ENCODE measurements around the gene SRSF9. TPM values are rescaled to one million over a fixed set of nuclear protein-coding genes. Genes with fewer than 3 reads are reported as not detected.

The SRSF9 gene
- total and polyA plus RNA-seq, 2 experiments from 2014 or later: 154 to 329 TPM

- peaks cover 4% of the 10 kb centered on the region; the same call in 1 of the 2 replicates for H3K27me3 ChIP-seq (replicated peaks; ENCODE audit: insufficient read depth)
- no peaks in the 10 kb centered on the region for H3K79me2 ChIP-seq (ENCODE audit: insufficient read depth)
- H2AFZ ChIP-seq: no peak overlapping the region
- no peaks in the 10 kb centered on the region for H3K9me2 ChIP-seq (ENCODE audit: insufficient read depth)
- H3K4me3 ChIP-seq: no peak overlapping the region
- H3K36me3 ChIP-seq (ENCODE audit: low read depth): no peaks in the 10 kb centered on the region
- no peak for TF ChIP-seq EZH2phosphoT487 (IDR thresholded peaks at IDR 0.05; ENCODE audit: insufficient read depth, low read depth)
- no peak for TF ChIP-seq EZH2 (IDR thresholded peaks at IDR 0.05; ENCODE audit: insufficient read depth, poor library complexity, severe bottlenecking)
- in situ Hi-C loops (cut with MboI): no loop called here
- no peak for DNase-seq
- H4K20me1 ChIP-seq (ENCODE audit: insufficient read depth): no peaks in the 10 kb centered on the region
- WGBS, 2 experiments (ENCODE audit: low coverage in 1 of 2, low lambda C conversion rate in 2 of 2, missing lambda C conversion rate in 2 of 2): 33 to 46% methylated on average over 3 of the region's 3 CpGs
- no peaks in the 10 kb centered on the region for H3F3A ChIP-seq (ENCODE audit: insufficient read depth)
- no peak overlapping the region for H3K4me2 ChIP-seq (ENCODE audit: unreplicated experiment)
- H3K9ac ChIP-seq: no peak overlapping the region
- no peak overlapping the region for H3K27ac ChIP-seq
- no peaks in the 10 kb centered on the region for H3K4me1 ChIP-seq (ENCODE audit: insufficient read depth)
- no peaks in the 10 kb centered on the region for H3K9me3 ChIP-seq (ENCODE audit: low read depth)
Observed at GRCh38 chr12:120425797-120426196, 43.8 kb downstream of the SRSF9 start.

GRCh38 chr12:120422892-120423456, 46.6 kb downstream of the SRSF9 start:
- Histone ChIP-seq H3K4me3 (no peak overlapping the region), H2AFZ (no peak overlapping the region), H3K9me3 (ENCODE audit: low read depth) (no peaks in the 10 kb centered on the region), H3K27me3 (replicated peaks; ENCODE audit: insufficient read depth) (peaks cover 8% of the 10 kb centered on the region; the same call in 1 of the 2 replicates), H3K9me2 (ENCODE audit: insufficient read depth) (no peaks in the 10 kb centered on the region), H3K9ac (no peak overlapping the region), H4K20me1 (ENCODE audit: insufficient read depth) (no peaks in the 10 kb centered on the region), H3K79me2 (ENCODE audit: insufficient read depth) (no peaks in the 10 kb centered on the region), H3K4me2 (ENCODE audit: unreplicated experiment) (no peak overlapping the region), H3K27ac (no peak overlapping the region), H3K4me1 (ENCODE audit: insufficient read depth) (no peaks in the 10 kb centered on the region), H3K36me3 (ENCODE audit: low read depth) (no peaks in the 10 kb centered on the region), H3F3A (ENCODE audit: insufficient read depth) (no peaks in the 10 kb centered on the region)
- no peak for DNase-seq
- in situ Hi-C loops (cut with MboI): no loop called here
- 49 to 76% methylated on average over 2 to 7 of the region's 7 CpGs for WGBS, 2 experiments (ENCODE audit: low coverage in 1 of 2, low lambda C conversion rate in 2 of 2, missing lambda C conversion rate in 2 of 2)
- TF ChIP-seq EZH2 (IDR thresholded peaks at IDR 0.05; ENCODE audit: insufficient read depth, poor library complexity, severe bottlenecking) (no peak), EZH2phosphoT487 (IDR thresholded peaks at IDR 0.05; ENCODE audit: insufficient read depth, low read depth) (no peak)

- no peak for DNase-seq
- Histone ChIP-seq H3K4me2 (ENCODE audit: unreplicated experiment) (no peak overlapping the region), H3K27ac (no peak overlapping the region), H3K9me3 (ENCODE audit: low read depth) (no peaks in the 10 kb centered on the region), H3K9me2 (ENCODE audit: insufficient read depth) (no peaks in the 10 kb centered on the region), H3K36me3 (ENCODE audit: low read depth) (no peaks in the 10 kb centered on the region), H3K9ac (no peak overlapping the region), H3F3A (ENCODE audit: insufficient read depth) (no peaks in the 10 kb centered on the region), H3K79me2 (ENCODE audit: insufficient read depth) (no peaks in the 10 kb centered on the region), H3K4me1 (ENCODE audit: insufficient read depth) (no peaks in the 10 kb centered on the region), H3K4me3 (no peak overlapping the region), H3K27me3 (replicated peaks; ENCODE audit: insufficient read depth) (peaks cover 8% of the 10 kb centered on the region; the same call in 1 of the 2 replicates), H4K20me1 (ENCODE audit: insufficient read depth) (no peaks in the 10 kb centered on the region), H2AFZ (no peak overlapping the region)
- in situ Hi-C loops (cut with MboI): no loop called here
- 57 to 61% methylated on average over 4 of the region's 4 CpGs for WGBS, 2 experiments (ENCODE audit: low coverage in 1 of 2, low lambda C conversion rate in 2 of 2, missing lambda C conversion rate in 2 of 2)
- TF ChIP-seq EZH2phosphoT487 (IDR thresholded peaks at IDR 0.05; ENCODE audit: insufficient read depth, low read depth) (no peak), EZH2 (IDR thresholded peaks at IDR 0.05; ENCODE audit: insufficient read depth, poor library complexity, severe bottlenecking) (no peak)
Observed at GRCh38 chr12:120421701-120422100, 47.8 kb downstream of the SRSF9 start.

- TF ChIP-seq EZH2 (IDR thresholded peaks at IDR 0.05; ENCODE audit: insufficient read depth, poor library complexity, severe bottlenecking) (no peak), EZH2phosphoT487 (IDR thresholded peaks at IDR 0.05; ENCODE audit: insufficient read depth, low read depth) (no peak)
- H3K36me3 ChIP-seq (ENCODE audit: low read depth): no peaks in the 10 kb centered on the region
- H3K4me2 ChIP-seq (ENCODE audit: unreplicated experiment): no peak overlapping the region
- WGBS, 2 experiments (ENCODE audit: low coverage in 1 of 2, low lambda C conversion rate in 2 of 2, missing lambda C conversion rate in 2 of 2): 55 to 57% methylated on average over 4 of the region's 4 CpGs
- DNase-seq: no peak
- H4K20me1 ChIP-seq (ENCODE audit: insufficient read depth): no peaks in the 10 kb centered on the region
- H3K4me1 ChIP-seq (ENCODE audit: insufficient read depth): no peaks in the 10 kb centered on the region
- no peaks in the 10 kb centered on the region for H3K9me3 ChIP-seq (ENCODE audit: low read depth)
- H3F3A ChIP-seq (ENCODE audit: insufficient read depth): no peaks in the 10 kb centered on the region
- no peak overlapping the region for H3K4me3 ChIP-seq
- H3K9ac ChIP-seq: no peak overlapping the region
- no peak overlapping the region for H3K27ac ChIP-seq
- peaks cover 8% of the 10 kb centered on the region; the same call in 1 of the 2 replicates for H3K27me3 ChIP-seq (replicated peaks; ENCODE audit: insufficient read depth)
- H3K9me2 ChIP-seq (ENCODE audit: insufficient read depth): no peaks in the 10 kb centered on the region
- no peaks in the 10 kb centered on the region for H3K79me2 ChIP-seq (ENCODE audit: insufficient read depth)
- H2AFZ ChIP-seq: no peak overlapping the region
- in situ Hi-C loops (cut with MboI): no loop called here
Observed at GRCh38 chr12:120417917-120418580, 51.5 kb downstream of the SRSF9 start.

Measured in GM23248 (cell line).